ENCODE results near the gene FSHR. TPM values are rescaled to one million over a fixed set of nuclear protein-coding genes. Genes with fewer than 3 reads are reported as not detected.

The FSHR gene
- total and polyA plus RNA-seq, 2 of the 4 experiments (the other 2 are of a cell fraction): not detected

GRCh38 chr2:48943436-48943835, 210.9 kb downstream of the FSHR start:
- Histone ChIP-seq H3K27me3 (ENCODE audit: control insufficient read depth, insufficient read depth, low read length) (no peaks in the 10 kb centered on the region; the same call in 1 of the 2 replicates), H2AK5ac (ENCODE audit: low read depth, low read length) (no peak overlapping the region), H4K91ac (ENCODE audit: insufficient read depth, low read depth, low read length) (no peak overlapping the region), H4K8ac (ENCODE audit: low read depth in 2 of 2, low read length in 2 of 2) (no peak overlapping the region), H3K9me3 (ENCODE audit: control insufficient read depth, insufficient read depth, low read length) (no peaks in the 10 kb centered on the region), H3K23ac (ENCODE audit: low read depth, low read length) (no peak overlapping the region), H3K4ac (ENCODE audit: low read depth, low read length) (no peak overlapping the region), H3K4me1 (ENCODE audit: control insufficient read depth, insufficient read depth, low read length) (peaks cover 3% of the 10 kb centered on the region; the same call in 1 of the 2 replicates), H4K5ac (ENCODE audit: low read depth, low read length) (no peak overlapping the region), H3K9me1 (ENCODE audit: insufficient read depth, low read length) (no peaks in the 10 kb centered on the region), H2BK20ac (ENCODE audit: low read depth, low read length) (no peak overlapping the region), H3K79me1 (ENCODE audit: low read depth in 1 of 2, low read length in 2 of 2) (no peaks in the 10 kb centered on the region), H2AK9ac (replicated peaks; ENCODE audit: low read depth, low read length, poor library complexity) (no peak overlapping the region), H2BK15ac (ENCODE audit: low read depth, low read length) (no peak overlapping the region), H3K4me3 (ENCODE audit: insufficient read depth, low read depth, low read length) (no peak overlapping the region), H3K18ac (ENCODE audit: low read depth, low read length) (no peak overlapping the region), H3K27ac (ENCODE audit: insufficient read depth, low read length) (no peak overlapping the region), H4K20me1 (ENCODE audit: insufficient read depth, low read length) (no peaks in the 10 kb centered on the region), H3K36me3 (ENCODE audit: control insufficient read depth, insufficient read depth, low read length) (no peaks in the 10 kb centered on the region), H3K9ac (ENCODE audit: low read depth, low read length) (no peak overlapping the region), H2BK5ac (ENCODE audit: low read depth, low read length, poor library complexity, severe bottlenecking) (no peak overlapping the region), H2BK120ac (ENCODE audit: low read depth, low read length) (no peak overlapping the region), H3K56ac (ENCODE audit: extremely low read depth, insufficient read depth, low read length) (no peak overlapping the region), H3K14ac (replicated peaks; ENCODE audit: low read depth, low read length) (no peak overlapping the region), H2AFZ (replicated peaks; ENCODE audit: low read length, poor library complexity) (no peak overlapping the region), H3K4me2 (ENCODE audit: low read depth, low read length) (no peak overlapping the region)
- in situ Hi-C loops (cut with MboI; ENCODE audit: low sequenced_read_pairs): loop anchor here (10.0 kb wide), 1 partner anchor 339 kb away; no protein-coding TSS in a partner anchor
- POLR2A ChIA-PET (ENCODE audit: unreplicated experiment): no interaction called here
- dilution Hi-C loops (cut with HindIII; ENCODE audit: low sequenced_read_pairs, unreplicated experiment): no loop called here
- intact Hi-C loops (cut with micrococcal nuclease): loop anchor here (10.0 kb wide), 1 partner anchor 229 kb away; no protein-coding TSS in a partner anchor
- ATAC-seq (ENCODE audit: low read depth) (no peak), DNase-seq (peak; percentile 16)
- TF ChIP-seq MAFK (IDR thresholded peaks at IDR 0.05; ENCODE audit: low read depth, low read length) (no peak), USF2 (IDR thresholded peaks at IDR 0.05; ENCODE audit: low read depth, low read length) (no peak), RCOR1 (IDR thresholded peaks at IDR 0.05; ENCODE audit: insufficient replicate concordance, low read length) (no peak), SMC3 (IDR thresholded peaks at IDR 0.05; ENCODE audit: low read depth, low read length) (no peak), NFE2L2 (IDR thresholded peaks at IDR 0.05; ENCODE audit: low read depth, low read length) (no peak), CEBPB (IDR thresholded peaks at IDR 0.05; ENCODE audit: low read depth, low read length) (no peak), BHLHE40 (IDR thresholded peaks at IDR 0.05; ENCODE audit: low read depth, low read length) (no peak), POLR2A (IDR thresholded peaks at IDR 0.05; ENCODE audit: low read depth, low read length) (no peak)
- no TSS peak for BruUV-seq (replicated peaks)
- no CpG with 5 or more reads among the region's 3 CpGs for WGBS, 2 experiments (ENCODE audit: extremely low coverage in 2 of 2, insufficient read length in 1 of 2)
- CTCF ChIA-PET: interaction anchor here (0.7 kb wide), 1 partner anchor 229 kb away, joined by 3 read pairs; no protein-coding TSS in a partner anchor

All from IMR-90 (cell line).